GM19240 (cell line): ENCODE results near the gene ETFA.

Experiments
- DNase-seq: peaks from one replicate; pipeline ENCODE4 v3.0.0; 2011; ENCODE audit warnings: low spot score; ENCODE audit not compliant: insufficient read length

Gene ETFA

GRCh38 chr15:76340803-76341365 is 29.6 kb upstream of the ETFA start:
- peak; percentile 45 for DNase-seq

- no peak for DNase-seq
These were observed 29.0 kb upstream of the ETFA start for GRCh38 chr15:76340198-76340802.

- DNase-seq: no peak
These were observed 28.3 kb upstream of the ETFA start for GRCh38 chr15:76339305-76340197.

GRCh38 chr15:76338486-76339304 is 27.4 kb upstream of the ETFA start:
- DNase-seq: no peak

- no peak for DNase-seq
These were observed 26.6 kb upstream of the ETFA start for GRCh38 chr15:76337696-76338485.

GRCh38 chr15:76337059-76337695 is 25.9 kb upstream of the ETFA start:
- no peak for DNase-seq

- DNase-seq: peak; percentile 92
These were observed 25.2 kb upstream of the ETFA start, which contains the start of gene ISL2 for GRCh38 chr15:76336254-76337058. TSS of gene ISL2 (plus strand) at chr15:76336773. CDS start at chr15:76336884, 111 bp downstream.

GRCh38 chr15:76335307-76336253 is 24.3 kb upstream of the ETFA start:
- DNase-seq: no peak

GRCh38 chr15:76334438-76335306 is 23.4 kb upstream of the ETFA start:
- no peak for DNase-seq

GRCh38 chr15:76333720-76334437 is 22.6 kb upstream of the ETFA start:
- DNase-seq: no peak

- DNase-seq: no peak
These were observed 22.0 kb upstream of the ETFA start for GRCh38 chr15:76333309-76333708.

GRCh38 chr15:76332796-76333195 is 21.5 kb upstream of the ETFA start:
- no peak for DNase-seq

- no peak for DNase-seq
These were observed 18.9 kb upstream of the ETFA start for GRCh38 chr15:76330080-76330680.

- DNase-seq: no peak
These were observed 17.7 kb upstream of the ETFA start for GRCh38 chr15:76328958-76329357.

- DNase-seq: no peak
These were observed 16.9 kb upstream of the ETFA start for GRCh38 chr15:76328106-76328696.
